Activated CD4-positive, alpha-beta T cell treated with anti-CD3 and anti-CD28 coated beads for 1 hour (primary cell): ENCODE data around the gene ATXN3.
A peak's percentile ranks its signal among the peaks of the same experiment; 100 is the strongest.

Source experiments
- DNase-seq: peaks from one replicate; pipeline ENCODE4 v3.0.0-alpha.2; 2020

ATXN3 gene

GRCh38 chr14:92106143-92106926 is at the start of gene ATXN3:
Gene ATXN3 (minus strand): TSS chr14:92106582. CDS start chr14:92106552, 30 bp downstream.
- peak; percentile 92 for DNase-seq

GRCh38 chr14:92154283-92154942 is 48.0 kb upstream of the ATXN3 start:
- no peak for DNase-seq

DNA sequence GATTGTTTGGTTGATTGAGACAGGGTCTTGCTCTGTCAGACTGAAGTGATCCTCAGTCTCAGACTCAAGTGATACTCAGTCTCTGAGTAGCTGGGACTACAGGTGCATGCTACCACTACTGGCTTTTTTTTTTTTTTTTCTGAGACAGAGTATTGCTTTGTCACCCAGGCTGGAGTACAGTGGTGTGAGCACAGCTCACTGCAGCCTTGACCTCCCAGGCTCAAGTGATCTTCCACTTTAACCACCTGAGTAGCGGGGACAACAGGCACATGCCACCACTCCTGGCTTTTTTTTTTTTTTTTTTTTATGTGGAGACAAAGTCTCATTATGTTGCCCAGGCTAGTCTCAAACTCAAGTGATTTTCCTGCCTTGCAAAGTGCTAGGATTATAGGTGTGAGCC is 47.2 kb upstream of the ATXN3 start:
- no peak for DNase-seq

GRCh38 chr14:92144708-92145107 is 38.3 kb upstream of the ATXN3 start:
- no peak for DNase-seq

DNA sequence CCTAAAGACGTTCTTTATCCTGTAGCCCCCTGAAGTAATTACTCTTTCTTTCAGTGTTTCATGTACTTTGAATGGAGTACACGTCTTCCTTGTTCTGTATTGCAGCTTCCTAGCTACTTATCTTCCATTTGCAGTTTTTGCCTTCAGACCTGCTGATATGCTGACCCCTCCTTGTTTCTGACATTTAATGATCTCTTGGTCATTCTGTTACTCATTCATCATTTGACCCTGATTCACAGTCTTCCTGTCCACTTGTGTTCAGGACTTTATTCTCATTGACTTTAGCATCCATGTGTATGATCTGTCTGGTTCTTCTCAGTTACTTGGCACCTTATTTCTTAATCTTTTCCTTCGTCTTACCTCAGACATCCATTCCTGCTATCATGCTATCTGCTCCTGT is 37.6 kb upstream of the ATXN3 start:
- DNase-seq = no peak

DNA sequence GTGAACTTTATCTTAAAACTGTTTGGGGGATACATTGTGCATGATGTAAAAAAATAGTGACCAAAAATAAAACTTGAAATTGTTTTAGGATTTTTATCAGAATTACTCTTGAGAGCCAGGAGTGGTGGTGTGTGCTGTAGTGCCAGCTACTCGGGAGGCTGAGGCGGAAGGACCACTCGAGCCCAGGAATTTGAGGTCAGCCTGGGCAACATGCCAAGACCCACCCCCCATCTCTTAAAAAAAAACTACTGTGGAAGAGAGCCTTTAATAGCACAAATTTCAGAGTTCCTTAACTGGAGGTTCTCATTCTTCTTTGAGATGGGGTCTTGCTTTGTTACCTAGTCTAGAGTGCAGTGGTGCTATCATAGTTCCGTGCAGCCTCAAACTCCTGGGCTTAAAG is 36.9 kb upstream of the ATXN3 start:
- DNase-seq = no peak

DNA sequence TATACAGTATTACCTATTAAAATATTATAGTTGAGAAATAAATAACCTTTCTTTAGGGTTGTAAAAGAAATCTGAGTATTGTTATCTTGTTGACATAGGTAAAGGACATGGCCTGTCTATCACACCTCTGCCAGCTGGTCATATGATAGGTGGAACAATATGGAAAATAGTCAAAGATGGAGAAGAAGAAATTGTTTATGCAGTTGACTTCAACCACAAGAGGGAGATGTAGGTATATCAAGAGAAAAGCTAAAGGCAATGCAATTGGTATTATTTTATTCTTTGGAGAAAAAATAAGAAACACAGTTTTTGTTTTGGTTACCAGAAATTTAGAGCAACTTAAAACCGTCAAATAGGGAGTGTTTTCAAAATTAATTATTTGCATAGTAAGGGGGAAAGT is 28.9 kb upstream of the ATXN3 start:
- DNase-seq = no peak

DNA sequence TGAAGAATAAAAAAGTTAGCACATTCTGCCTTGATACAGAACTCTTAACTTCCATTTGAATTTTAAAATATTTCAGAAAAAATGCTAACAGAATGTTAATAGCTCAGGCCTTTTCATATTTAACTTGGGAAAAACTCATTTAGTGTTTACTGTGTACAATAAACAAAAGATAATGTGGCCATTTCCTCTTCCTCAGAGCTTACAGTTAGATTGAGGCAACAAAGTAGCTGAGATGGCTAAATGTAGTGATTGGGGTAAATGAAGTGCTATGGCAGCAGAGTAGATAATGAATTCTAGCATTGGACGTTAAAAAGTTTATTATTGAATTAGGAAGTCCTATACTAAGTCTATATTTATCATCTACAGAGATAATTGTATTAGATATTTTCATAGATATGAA is 28.1 kb upstream of the ATXN3 start:
- DNase-seq = no peak

GRCh38 chr14:92122761-92123160 is 16.4 kb upstream of the ATXN3 start:
- DNase-seq = no peak

DNA sequence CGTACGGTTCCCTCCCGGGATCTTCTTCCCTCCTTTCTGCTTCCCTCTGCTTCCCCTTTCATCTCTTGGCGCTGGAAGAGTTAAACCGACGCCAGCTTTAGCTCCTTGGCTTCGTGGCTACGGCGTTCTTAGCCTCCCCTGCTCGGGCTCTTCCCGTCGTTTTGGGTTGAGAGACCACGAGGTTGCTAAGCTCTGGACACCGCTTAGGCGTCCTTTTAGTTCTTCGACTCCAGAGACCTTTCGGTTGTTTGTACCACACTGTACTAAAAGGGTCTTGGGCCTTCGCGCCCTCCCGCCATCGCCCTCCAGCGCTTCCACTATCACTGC is 15.9 kb upstream of the ATXN3 start:
- DNase-seq = no peak

DNA sequence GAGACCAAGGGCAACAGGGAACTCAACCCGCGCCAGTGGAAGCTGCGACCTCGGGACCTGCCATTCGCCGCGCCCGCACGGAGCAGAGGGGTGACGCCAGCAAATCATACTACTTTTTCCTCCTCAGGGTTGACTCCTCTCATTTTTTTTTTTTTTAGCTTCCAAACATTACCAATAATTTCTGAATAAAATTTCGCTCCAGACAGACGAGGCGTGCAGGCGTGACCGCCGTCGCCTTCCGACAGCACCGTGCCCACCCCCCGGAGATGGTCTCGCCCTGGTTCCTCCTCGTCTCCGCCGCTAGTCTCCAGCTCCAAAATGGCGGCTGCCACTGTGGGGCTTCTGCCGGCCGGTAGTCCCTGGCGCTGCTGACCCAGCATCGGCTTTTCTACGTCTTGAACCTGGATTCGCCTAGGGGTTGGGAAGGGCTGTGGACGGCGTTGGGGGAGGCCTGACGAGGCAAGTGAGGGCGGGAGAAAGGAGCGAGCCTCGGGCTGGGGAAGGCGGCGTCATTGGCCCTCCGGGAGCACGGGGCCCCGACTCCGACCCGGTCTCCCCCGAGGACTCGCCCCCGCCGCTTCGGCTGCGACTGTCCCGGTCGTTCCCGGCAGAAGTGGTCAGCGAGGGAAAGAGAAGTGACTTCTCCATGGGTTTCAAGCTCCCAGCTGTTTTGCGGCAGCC is 15.4 kb upstream of the ATXN3 start, which contains the start of the genes CPSF2 and NDUFB1:
Gene CPSF2, plus strand, starts transcription at position 300 of the 681 bp plus-strand sequence. CDS start 9,016 bp downstream, outside the sequence.
Gene NDUFB1, minus strand, starts transcription at position 37 of the 681 bp plus-strand sequence. CDS start 4,069 bp downstream, outside the sequence.
- DNase-seq = peak; percentile 74

GRCh38 chr14:92121207-92121669 is 14.9 kb upstream of the ATXN3 start:
- DNase-seq = no peak

- DNase-seq = no peak
Measured at GRCh38 chr14:92109490-92109889, 3.1 kb upstream of the ATXN3 start.

GRCh38 chr14:92108345-92109254 is 2.2 kb upstream of the ATXN3 start:
- DNase-seq = no peak

- DNase-seq = no peak
Measured at GRCh38 chr14:92105893-92106142, 564 bp downstream of the ATXN3 start.

DNA sequence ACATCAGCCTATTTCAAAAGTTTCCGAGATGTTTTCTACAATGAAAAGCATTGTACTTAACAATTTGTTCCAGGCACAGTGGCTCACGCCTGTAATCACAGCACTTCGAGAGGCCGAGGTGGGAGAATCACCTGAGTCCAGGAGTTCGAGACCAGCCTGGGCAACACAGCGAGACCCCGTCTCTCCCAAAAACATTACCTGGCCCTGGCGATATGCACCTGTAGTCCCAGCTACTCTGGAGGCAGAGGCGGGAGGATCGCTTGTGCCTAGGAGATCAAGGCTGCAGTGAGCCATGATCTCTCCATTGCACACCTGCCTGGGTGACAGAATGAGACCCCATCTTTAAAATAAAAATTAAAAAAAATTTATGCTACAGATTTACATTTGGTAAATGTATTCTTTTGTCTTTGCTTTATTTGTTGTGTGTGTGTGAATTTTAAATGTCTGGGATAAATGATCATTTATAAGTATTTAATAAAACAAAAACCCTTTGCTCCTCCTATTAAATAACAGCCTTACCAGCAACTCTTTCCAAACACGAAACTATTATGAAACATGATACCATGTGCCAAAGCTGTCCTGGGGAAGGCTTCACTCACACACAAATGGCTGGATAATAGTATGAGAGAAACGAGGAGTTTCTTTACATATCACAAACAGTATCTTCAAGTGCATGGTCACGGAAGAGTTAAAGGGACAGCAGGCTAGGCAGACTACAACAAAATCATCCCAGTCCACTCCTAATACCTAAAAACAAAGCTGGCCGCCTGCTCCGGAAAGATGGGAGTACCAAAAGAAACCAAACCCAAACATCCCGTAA is 1.1 kb downstream of the ATXN3 start:
- no peak for DNase-seq

DNA sequence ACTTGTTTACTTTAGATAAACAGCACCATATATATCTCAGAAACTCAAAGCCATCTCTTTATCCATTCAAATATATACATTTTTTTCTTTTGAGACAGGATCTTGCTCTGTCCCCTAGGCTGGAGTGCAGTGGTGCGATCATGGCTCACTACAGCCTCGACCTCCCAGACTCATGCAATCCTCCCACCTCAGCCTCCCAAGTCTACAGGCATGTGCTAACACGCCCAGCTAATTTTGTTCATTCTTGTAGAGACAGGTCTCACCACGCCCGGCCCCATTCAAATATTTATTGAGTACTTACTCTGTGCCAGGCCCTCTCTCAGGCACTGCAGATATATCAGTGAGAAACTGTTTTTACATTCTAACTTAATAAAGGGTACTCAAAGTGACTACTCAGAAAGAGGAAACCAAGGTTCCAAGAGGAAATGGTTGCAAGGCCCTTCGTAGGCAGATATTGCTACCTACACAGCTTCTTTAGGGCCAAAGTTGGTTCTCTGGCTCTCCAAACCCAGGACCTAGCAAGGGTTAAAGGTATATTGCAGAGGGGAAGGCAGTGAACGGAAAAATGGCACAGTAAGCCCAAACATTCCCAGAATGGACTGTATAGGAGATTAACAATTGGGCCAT is 2.9 kb downstream of the ATXN3 start:
- no peak for DNase-seq

DNA sequence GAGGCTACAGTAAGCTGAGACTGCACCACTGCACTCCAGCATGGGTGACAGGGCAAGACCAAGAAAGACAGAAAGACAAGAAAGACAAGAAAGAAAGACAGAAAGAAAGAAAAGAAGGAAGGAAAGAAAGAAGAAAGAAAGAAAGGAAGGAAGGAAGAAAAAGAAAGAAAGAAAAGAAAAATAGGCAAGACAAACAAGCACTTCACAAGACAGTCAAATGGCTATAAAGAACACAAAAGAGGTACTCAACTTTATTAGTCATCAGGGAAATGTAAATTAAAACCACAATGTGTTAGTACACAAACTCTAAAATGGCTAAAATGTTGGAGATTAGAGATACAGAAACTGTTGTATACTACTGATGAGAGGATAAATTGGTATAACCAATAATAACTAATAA is 6.6 kb downstream of the ATXN3 start:
- no peak for DNase-seq

DNA sequence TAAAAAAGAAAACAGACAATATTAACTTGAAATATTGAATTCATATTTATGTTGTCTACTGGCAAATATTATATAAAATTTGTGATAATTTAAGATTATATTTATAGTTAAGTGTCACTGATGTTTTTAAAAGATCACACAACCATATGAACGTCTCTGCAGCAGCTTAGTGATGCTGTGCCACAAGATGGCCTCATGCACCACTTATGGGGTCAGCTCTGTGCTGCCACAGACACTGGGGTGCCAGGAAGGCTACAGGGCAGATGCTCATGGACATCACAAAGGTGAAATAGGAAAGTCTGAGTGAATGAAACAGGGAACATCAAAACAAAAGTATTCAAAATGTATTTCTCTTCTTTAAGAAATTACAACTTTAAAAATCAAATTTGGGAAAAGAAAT is 13.1 kb downstream of the ATXN3 start:
- no peak for DNase-seq

- no peak for DNase-seq
Measured at GRCh38 chr14:92088494-92088893, 17.9 kb downstream of the ATXN3 start.

DNA sequence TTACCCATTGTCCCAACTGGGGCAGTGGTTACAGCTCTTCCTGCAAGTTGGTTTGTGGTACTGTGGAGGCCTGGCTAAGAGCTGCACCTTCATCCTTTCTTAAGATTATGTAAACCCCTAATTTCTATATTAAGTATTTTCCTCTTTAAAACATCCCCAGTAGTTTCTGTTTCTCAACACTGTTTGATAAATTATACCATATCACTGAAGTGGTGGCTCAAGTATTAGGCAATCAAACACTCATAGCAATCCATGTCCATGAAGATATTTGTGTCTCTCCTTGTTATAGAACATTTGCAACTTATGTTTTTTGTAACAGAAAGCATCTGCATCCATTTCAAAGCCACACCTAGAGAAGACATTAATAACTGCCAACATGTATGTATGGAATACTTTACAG is 31.8 kb downstream of the ATXN3 start:
- DNase-seq = no peak
